Upper lobe of left lung (tissue), 6 donors: ENCODE data around the gene BTF3L4. TPM values are rescaled to one million over a fixed set of nuclear protein-coding genes. Genes with fewer than 3 reads are reported as not detected.
A peak's percentile ranks its signal among the peaks of the same experiment; 100 is the strongest.

Experiments used
- ATAC-seq, 2 donors: fragments of 200-7000 bp; cut with Tn5 transposase; one replicate each; pipeline ENCODE4 v1.9.1; 2022; ENCODE audit warnings: mild to moderate bottlenecking in 2 of 2, moderate library complexity in 2 of 2; ENCODE audit not compliant: low FRiP score in 2 of 2
- DNase-seq, 2 donors: peaks; one replicate each; pipeline ENCODE4 v3.0.0-alpha.2; 2019 to 2020
- H3K27ac ChIP-seq, 4 donors: fragments of 200-600 bp; sonication (generic); one replicate each; pipeline ENCODE4 v1.5.1; 2016 to 2019
- H3K27me3 ChIP-seq, 4 donors: fragments of 200-600 bp; sonication (generic); one replicate each; pipeline ENCODE4 v1.5.1; 2017 to 2019
- H3K36me3 ChIP-seq, 4 donors: fragments of 200-600 bp; sonication (generic); one replicate each; pipeline ENCODE4 v1.5.1; 2016 to 2019
- H3K4me1 ChIP-seq, 4 donors: fragments of 200-600 bp; sonication (generic); one replicate each; pipeline ENCODE4 v1.5.1; 2018 to 2019
- H3K4me3 ChIP-seq, 4 donors: fragments of 200-600 bp; sonication (generic); one replicate each; pipeline ENCODE4 v1.5.1; 2017 to 2019; ENCODE audit warnings: mild to moderate bottlenecking in 2 of 4, moderate library complexity in 1 of 4
- H3K9me3 ChIP-seq, 4 donors: fragments of 200-600 bp; sonication (generic); one replicate each; pipeline ENCODE4 v1.5.1; 2018 to 2019
- EP300 ChIP-seq, 4 donors: sonication (generic); formaldehyde crosslinking; IDR thresholded peaks; one replicate each; pipeline ENCODE4 v1.5.1; 2017; ENCODE audit warnings: antibody characterized with exemption in 4 of 4, control low read depth in 2 of 4
- POLR2A ChIP-seq, 4 donors: fragments of 450-650 bp; IDR thresholded peaks; one replicate each; pipeline ENCODE4 v1.5.1; 2016 to 2017; ENCODE audit warnings: antibody characterized with exemption in 4 of 4, mild to moderate bottlenecking in 2 of 4
- POLR2AphosphoS5 ChIP-seq, 2 donors: sonication (generic); formaldehyde crosslinking; IDR thresholded peaks; one replicate each; pipeline ENCODE4 v1.5.1; 2017; ENCODE audit warnings: antibody characterized with exemption in 2 of 2
- WGBS, 2 donors: methylation state at CpG; one replicate each; pipeline ENCODE4 v1.1.5; 2017 to 2018; 5-methylcytosine and 5-hydroxymethylcytosine counted together
- total RNA-seq, 6 donors: library from RNA; depleted of rRNA in 4 of 6; stranded (reverse); fragments of >200 nt in 4 of 6; gene quantifications; one replicate each; pipeline versions ENCODE4 v1.1.0 to v1.2.1, GENCODE V29; 2016 to 2021
- TF ChIP-seq, protein P1 (sequence below), 6 experiments: fragments of 450-650 bp in 4 of 6; fragments of 200-600 bp in 2 of 6; sonication (generic) in 2 of 6; IDR thresholded peaks; one replicate each; pipeline ENCODE4 v1.5.1; 2016 to 2019; ENCODE audit warnings: antibody characterized with exemption in 6 of 6
- donor health status: DM: no; HTN: no; CAD: no; lungs with moderate emphysema.
- donor health status: DM: no; HTN: yes; CAD: no; lungs with severe emphysema.

The BTF3L4 gene
- total RNA-seq, 6 donors from 2014 or later: 6.0 to 48.0 (median 34.4) TPM

DNA sequence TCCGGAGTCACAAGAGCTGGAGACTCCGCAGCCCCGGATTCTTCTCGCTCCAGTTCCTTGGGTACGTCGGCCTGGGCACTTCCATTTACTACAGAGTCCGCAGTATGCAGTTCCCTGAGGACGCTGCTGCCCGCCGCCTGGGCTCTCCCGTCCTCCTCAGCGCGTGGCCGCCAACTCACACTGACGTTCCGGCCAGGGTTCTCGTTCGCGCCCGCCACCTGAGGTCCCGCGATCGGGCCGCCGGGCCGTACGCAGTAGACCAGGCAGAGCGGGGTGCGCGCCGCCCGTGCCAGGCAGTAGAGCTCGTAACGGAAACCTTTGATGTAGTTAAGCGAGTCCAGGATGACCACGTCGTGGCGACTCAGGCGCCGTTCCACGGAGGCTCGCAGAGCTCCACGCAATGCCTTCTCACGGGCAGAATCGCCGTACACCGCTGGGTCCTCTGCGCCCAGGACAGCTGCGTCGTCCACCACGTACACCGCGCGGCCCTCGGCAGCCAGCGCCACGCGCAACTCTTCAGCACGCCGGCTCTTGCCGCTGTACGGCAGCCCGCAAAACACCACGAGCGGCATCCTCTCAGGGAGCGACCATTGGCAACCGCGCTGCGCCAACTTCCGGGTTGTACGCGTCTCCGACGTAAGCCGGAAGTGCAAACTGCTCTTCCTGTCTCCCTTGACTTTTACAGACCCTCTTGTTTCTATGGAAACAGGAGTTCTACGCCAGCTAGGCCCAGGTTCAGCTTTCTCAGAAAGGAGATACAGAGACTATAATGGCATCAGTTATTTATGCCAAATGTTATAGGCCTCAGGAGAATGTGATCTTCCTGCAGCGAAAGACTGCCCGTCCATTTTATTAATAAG lies 22.7 kb upstream of the BTF3L4 start, which contains the start of gene KTI12:
Gene KTI12 (minus strand): TSS at position 621 of the 860 bp plus-strand sequence. CDS start 49 bp downstream, at position 572.
- peaks cover 0 to 12% (median 0%) of the 10 kb centered on the region in 4 donors for H3K36me3 ChIP-seq
- DNase-seq (peak; percentile 86 to 93), ATAC-seq (peak; percentile 94 to 97)
- peak within 1 kb of the TSS; percentile 66 to 80 (median 78) for H3K4me3 ChIP-seq
- H3K27ac ChIP-seq: peak within 1 kb of the TSS; percentile 86 to 93 (median 90)
- 3 to 7% methylated on average over 24 to 58 of the region's 78 CpGs for WGBS, 2 donors
- H3K4me1 ChIP-seq: peaks cover 20 to 29% (median 22%) of the 10 kb centered on the region in 4 donors
- TF ChIP-seq POLR2A (IDR thresholded peaks at IDR 0.05): peak in 3 of 4 donors; percentile 22 to 74 (median 65)
- TF ChIP-seq, protein P1, sequence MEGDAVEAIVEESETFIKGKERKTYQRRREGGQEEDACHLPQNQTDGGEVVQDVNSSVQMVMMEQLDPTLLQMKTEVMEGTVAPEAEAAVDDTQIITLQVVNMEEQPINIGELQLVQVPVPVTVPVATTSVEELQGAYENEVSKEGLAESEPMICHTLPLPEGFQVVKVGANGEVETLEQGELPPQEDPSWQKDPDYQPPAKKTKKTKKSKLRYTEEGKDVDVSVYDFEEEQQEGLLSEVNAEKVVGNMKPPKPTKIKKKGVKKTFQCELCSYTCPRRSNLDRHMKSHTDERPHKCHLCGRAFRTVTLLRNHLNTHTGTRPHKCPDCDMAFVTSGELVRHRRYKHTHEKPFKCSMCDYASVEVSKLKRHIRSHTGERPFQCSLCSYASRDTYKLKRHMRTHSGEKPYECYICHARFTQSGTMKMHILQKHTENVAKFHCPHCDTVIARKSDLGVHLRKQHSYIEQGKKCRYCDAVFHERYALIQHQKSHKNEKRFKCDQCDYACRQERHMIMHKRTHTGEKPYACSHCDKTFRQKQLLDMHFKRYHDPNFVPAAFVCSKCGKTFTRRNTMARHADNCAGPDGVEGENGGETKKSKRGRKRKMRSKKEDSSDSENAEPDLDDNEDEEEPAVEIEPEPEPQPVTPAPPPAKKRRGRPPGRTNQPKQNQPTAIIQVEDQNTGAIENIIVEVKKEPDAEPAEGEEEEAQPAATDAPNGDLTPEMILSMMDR (IDR thresholded peaks at IDR 0.05): peak in 1 of 6 experiments; percentile 7
- TF ChIP-seq POLR2AphosphoS5 (IDR thresholded peaks at IDR 0.05): peak; percentile 72 to 91
- peak in 1 of 4 donors; percentile 58 for TF ChIP-seq EP300 (IDR thresholded peaks at IDR 0.05)
- no peaks in the 10 kb centered on the region for H3K9me3 ChIP-seq
- no peaks in the 10 kb centered on the region for H3K27me3 ChIP-seq

DNA sequence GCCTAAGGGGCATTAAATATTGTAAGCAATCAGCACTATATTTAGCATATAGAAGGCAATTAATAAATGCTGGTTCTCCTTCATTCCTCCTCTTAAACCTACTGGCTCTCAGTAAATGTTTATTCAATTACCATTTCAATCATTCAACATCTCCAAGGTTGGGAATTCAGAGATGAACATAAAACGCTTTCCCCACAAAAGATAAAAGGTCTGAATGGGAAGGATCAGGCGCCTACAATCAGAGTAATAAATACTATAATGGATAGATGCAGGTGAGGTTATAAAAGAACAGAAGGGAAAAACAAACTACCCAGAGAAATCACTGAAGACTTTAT lies 22.1 kb upstream of the BTF3L4 start:
- Histone ChIP-seq H3K36me3 (peaks cover 0 to 16% (median 0%) of the 10 kb centered on the region in 4 donors), H3K4me1 (peaks cover 20 to 29% (median 22%) of the 10 kb centered on the region in 4 donors), H3K9me3 (no peaks in the 10 kb centered on the region), H3K27ac (peak overlapping the region; percentile 86 to 93 (median 90)), H3K4me3 (peak overlapping the region in 3 of 4 donors; percentile 76 to 80 (median 79)), H3K27me3 (no peaks in the 10 kb centered on the region)
- ATAC-seq: no peak
- TF ChIP-seq EP300 (IDR thresholded peaks at IDR 0.05): no peak
- TF ChIP-seq POLR2A (IDR thresholded peaks at IDR 0.05): no peak
- no peak for TF ChIP-seq POLR2AphosphoS5 (IDR thresholded peaks at IDR 0.05)
- TF ChIP-seq, protein P1 (IDR thresholded peaks at IDR 0.05): no peak
- DNase-seq: no peak
- WGBS, 2 donors: 96 to 99% methylated on average over 2 of the region's 2 CpGs

DNA sequence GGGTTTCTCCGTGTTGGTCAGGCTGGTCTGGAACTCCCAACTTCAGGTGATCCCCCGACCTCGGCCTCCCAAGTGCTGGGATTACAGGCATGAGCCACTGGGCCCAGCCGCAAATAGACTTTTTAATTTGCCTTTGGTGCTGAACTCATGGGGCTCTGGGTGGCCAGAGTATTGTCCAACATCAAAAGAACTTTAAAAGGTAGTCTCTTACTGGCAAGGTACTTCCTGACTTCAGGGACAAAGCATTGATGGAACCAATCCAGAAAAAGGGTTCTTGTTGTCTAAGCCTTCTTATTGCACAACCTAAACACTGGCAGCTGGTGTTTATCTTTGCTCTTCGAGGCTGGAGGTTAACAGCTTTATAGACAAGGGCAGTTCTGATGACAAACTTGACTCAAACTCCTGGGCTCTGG lies 18.7 kb upstream of the BTF3L4 start:
- DNase-seq (peak in 1 of 2 donors; percentile 30), ATAC-seq (no peak)
- Histone ChIP-seq H3K36me3 (peaks cover 0 to 41% (median 11%) of the 10 kb centered on the region in 4 donors), H3K9me3 (no peaks in the 10 kb centered on the region), H3K4me3 (no peak overlapping the region), H3K27me3 (no peaks in the 10 kb centered on the region), H3K4me1 (peaks cover 4 to 8% (median 6%) of the 10 kb centered on the region in 4 donors), H3K27ac (no peak overlapping the region)
- whole genome bisulfite sequencing, 2 donors: 74 to 81% methylated on average over 4 to 5 of the region's 5 CpGs
- TF ChIP-seq, protein P1 (IDR thresholded peaks at IDR 0.05): no peak
- TF ChIP-seq POLR2A (IDR thresholded peaks at IDR 0.05) (no peak), POLR2AphosphoS5 (IDR thresholded peaks at IDR 0.05) (no peak), EP300 (IDR thresholded peaks at IDR 0.05) (no peak)

DNA sequence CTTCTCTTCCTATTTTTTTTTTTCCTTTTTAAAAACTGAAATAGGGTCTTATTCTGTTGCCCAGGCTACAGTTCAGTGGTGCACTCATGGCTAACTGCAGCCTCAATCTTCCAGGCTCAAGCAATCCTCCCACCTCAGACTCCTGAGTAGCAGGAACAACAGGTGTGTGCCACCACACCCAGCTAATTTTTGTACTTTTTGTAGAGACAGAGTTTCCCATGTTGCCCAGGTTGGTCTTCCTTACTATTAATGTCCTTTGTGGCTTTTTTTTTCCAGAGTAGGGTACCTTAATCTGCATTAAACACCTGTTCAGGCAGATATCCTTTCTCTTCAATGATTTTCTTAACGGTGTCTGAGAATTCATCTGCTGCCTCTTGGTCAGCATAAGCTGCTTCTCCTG lies 18.2 kb upstream of the BTF3L4 start:
- H3K27ac ChIP-seq: no peak overlapping the region
- TF ChIP-seq, protein P1 (IDR thresholded peaks at IDR 0.05): no peak
- no peak for TF ChIP-seq EP300 (IDR thresholded peaks at IDR 0.05)
- no peak for TF ChIP-seq POLR2A (IDR thresholded peaks at IDR 0.05)
- TF ChIP-seq POLR2AphosphoS5 (IDR thresholded peaks at IDR 0.05): no peak
- no peaks in the 10 kb centered on the region for H3K27me3 ChIP-seq
- peaks cover 0 to 3% (median 2%) of the 10 kb centered on the region in 4 donors for H3K4me1 ChIP-seq
- H3K4me3 ChIP-seq: no peak overlapping the region
- DNase-seq (no peak), ATAC-seq (no peak)
- H3K9me3 ChIP-seq: no peaks in the 10 kb centered on the region
- H3K36me3 ChIP-seq: peaks cover 0 to 41% (median 11%) of the 10 kb centered on the region in 4 donors
- WGBS, 2 donors: 97 to 100% methylated on average over 1 of the region's 1 CpG
